Measurements from ENCODE around the gene TAF6L. TPM values are rescaled to one million over a fixed set of nuclear protein-coding genes. Genes with fewer than 3 reads are reported as not detected.

The TAF6L gene
- total RNA-seq, 1 experiment from 2014 or later: 22.9 TPM

DNA sequence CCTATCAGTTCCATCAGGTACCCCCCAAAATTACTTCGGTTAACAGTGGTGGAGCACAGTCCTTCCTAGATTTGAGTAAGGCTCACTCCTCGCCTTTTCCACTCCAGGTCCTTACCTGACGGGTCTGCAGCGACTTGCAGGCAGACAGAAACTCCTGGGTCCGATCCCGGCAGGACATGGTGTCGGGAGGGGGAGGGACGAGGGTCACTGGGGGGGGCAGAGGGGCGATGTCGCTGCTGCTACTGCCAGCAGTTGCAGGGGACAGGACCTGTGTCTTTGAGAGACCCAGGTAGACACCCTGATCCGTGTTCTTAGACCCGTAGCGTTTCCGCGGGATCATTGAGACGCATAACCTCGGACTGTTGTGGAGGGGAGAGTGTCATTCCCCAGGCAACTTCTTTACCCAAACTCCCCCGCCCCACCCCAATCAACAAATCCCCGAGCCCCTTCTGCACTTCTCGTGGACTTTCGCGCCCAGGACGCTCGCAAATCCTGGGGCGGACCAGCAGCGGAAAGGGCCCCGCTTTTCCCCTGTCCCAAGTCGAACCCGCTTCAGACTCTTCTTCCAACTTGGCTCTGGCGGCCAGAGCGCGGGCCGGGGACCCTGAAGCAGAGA lies 59.8 kb downstream of the TAF6L start:
- H3K9me3 ChIP-seq: no peaks in the 10 kb centered on the region
- H3K36me3 ChIP-seq: peaks cover 66% of the 10 kb centered on the region
- DNase-seq: peak; percentile 4
- H3K27me3 ChIP-seq: no peaks in the 10 kb centered on the region
- H3K4me3 ChIP-seq: peak overlapping the region; percentile 98

GRCh38 chr11:62831520-62832335 lies 60.5 kb downstream of the TAF6L start, which contains the start of gene STX5:
Gene STX5, minus strand, starts transcription at chr11:62832051. Its CDS starts 808 bp downstream, at chr11:62831243.
- DNase-seq: peak; percentile 97
- Histone ChIP-seq H3K4me3 (peak within 1 kb of the TSS; percentile 98), H3K9me3 (no peaks in the 10 kb centered on the region), H3K36me3 (peaks cover 69% of the 10 kb centered on the region), H3K27me3 (no peaks in the 10 kb centered on the region)

DNA sequence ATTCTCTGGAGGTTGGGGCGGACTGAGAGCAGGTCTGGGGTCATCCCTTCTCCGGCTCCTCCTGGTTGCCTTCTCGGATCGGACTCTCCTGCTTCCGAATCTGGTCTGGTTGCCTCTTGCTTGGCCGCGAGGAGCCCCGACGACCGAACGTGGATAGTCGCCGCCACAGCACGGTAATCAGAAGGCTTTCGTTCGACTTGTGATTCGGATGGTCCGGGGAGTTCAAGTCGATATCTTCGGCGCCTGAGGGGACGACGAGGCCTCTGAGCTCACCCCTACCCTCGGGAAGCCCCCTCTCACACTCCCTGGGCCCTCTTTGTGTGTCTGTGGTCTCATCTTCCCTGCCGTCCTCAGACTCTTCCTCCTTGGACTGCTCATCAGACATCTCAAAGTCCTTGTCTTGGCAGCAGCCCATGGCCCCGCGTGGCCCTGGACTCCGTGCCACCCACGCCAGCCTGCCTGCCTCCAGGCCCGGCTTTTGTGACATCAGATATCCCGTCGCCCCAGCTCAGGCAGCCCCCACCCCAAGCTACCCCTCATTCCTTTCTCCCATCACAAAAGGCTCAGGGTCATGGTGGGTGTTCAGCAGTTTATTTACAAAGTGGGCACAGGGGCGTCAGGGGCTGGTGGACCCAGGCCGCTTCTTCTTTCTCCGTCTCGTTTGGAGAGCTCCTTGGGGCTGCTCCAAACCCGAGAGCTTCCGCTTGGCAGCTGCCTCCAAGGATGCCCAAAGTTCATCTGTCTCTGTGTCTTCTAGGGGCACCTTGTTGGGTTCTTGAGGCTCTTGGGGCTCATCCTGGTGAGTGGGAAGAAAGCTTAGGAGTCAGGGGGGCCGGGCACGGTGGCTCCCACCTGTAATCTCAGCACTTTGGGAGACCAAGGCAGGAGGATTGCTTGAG lies 61.4 kb downstream of the TAF6L start, which contains the start of gene TEX54:
TEX54 (minus strand) TSS at position 506 of the 899 bp plus-strand sequence.
- H3K4me3 ChIP-seq: peak within 1 kb of the TSS; percentile 98
- no peaks in the 10 kb centered on the region for H3K9me3 ChIP-seq
- no peaks in the 10 kb centered on the region for H3K27me3 ChIP-seq
- DNase-seq: peak; percentile 38
- peaks cover 63% of the 10 kb centered on the region for H3K36me3 ChIP-seq

DNA sequence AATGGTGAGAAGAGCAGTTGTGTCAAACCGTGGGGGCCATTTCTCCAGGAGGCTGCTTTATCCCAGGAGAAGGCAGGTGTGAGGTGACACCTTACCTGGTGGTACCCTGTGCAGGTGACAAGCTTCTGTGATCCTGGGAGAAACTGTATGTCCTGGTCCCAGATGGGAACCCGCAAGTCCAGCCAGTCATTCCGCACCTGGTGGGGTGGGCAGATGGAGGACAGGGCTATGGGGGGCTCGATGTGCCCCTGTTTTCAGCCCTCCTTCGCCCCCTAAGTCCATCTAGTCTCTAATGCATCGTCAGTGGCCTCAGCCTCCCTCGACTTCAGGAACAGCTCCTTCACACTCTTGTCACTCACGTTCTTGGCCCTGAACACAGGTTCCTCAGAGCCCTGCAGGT lies 64.1 kb downstream of the TAF6L start:
- DNase-seq: no peak
- Histone ChIP-seq H3K36me3 (peaks cover 46% of the 10 kb centered on the region), H3K4me3 (no peak overlapping the region), H3K27me3 (no peaks in the 10 kb centered on the region), H3K9me3 (no peaks in the 10 kb centered on the region)

Other genes starting within 250 kb of the TAF6L start
- 110 and 122 TPM in 2 replicates for gene AHNAK, start 224.6 kb upstream of the TAF6L start, total RNA-seq (2014; rRNA removed; shearing (Covaris generic); ENCODE audit: low replicate concordance)
- gene EEF1G, start 197.5 kb upstream of the TAF6L start, total RNA-seq (2014; rRNA removed; shearing (Covaris generic); ENCODE audit: low replicate concordance): 2,571 and 3,577 TPM in 2 replicates
- gene TUT1, start 179.9 kb upstream of the TAF6L start, total RNA-seq (2014; rRNA removed; shearing (Covaris generic); ENCODE audit: low replicate concordance): 11.1 and 20.3 TPM in 2 replicates
- 84.9 and 117 TPM in 2 replicates for gene MTA2, start 169.5 kb upstream of the TAF6L start, total RNA-seq (2014; rRNA removed; shearing (Covaris generic); ENCODE audit: low replicate concordance)
- gene EML3, start 158.6 kb upstream of the TAF6L start, total RNA-seq (2014; rRNA removed; shearing (Covaris generic); ENCODE audit: low replicate concordance): 18.1 and 20.9 TPM in 2 replicates
- gene ROM1, start 158.1 kb upstream of the TAF6L start, total RNA-seq (2014; rRNA removed; shearing (Covaris generic); ENCODE audit: low replicate concordance): 2.5 and 8.5 TPM in 2 replicates
- gene B3GAT3, start 149.4 kb upstream of the TAF6L start, total RNA-seq (2014; rRNA removed; shearing (Covaris generic); ENCODE audit: low replicate concordance): 24.6 and 32.9 TPM in 2 replicates
- 496 and 667 TPM in 2 replicates for gene GANAB, start 124.8 kb upstream of the TAF6L start, total RNA-seq (2014; rRNA removed; shearing (Covaris generic); ENCODE audit: low replicate concordance)
- gene INTS5, start 118.1 kb upstream of the TAF6L start, total RNA-seq (2014; rRNA removed; shearing (Covaris generic); ENCODE audit: low replicate concordance): 8.0 and 22.8 TPM in 2 replicates
- 64.8 and 73.5 TPM in 2 replicates for gene C11orf98, start 106.2 kb upstream of the TAF6L start, total RNA-seq (2014; rRNA removed; shearing (Covaris generic); ENCODE audit: low replicate concordance)
- 10.9 and 14.9 TPM in 2 replicates for gene CSKMT, start 106.1 kb upstream of the TAF6L start, total RNA-seq (2014; rRNA removed; shearing (Covaris generic); ENCODE audit: low replicate concordance)
- gene UQCC3, start 99.7 kb upstream of the TAF6L start, total RNA-seq (2014; rRNA removed; shearing (Covaris generic); ENCODE audit: low replicate concordance): 16.4 and 22.2 TPM in 2 replicates
- 4.7 and 9.8 TPM in 2 replicates for gene LBHD1, start 99.1 kb upstream of the TAF6L start, total RNA-seq (2014; rRNA removed; shearing (Covaris generic); ENCODE audit: low replicate concordance)
- gene UBXN1, start 92.3 kb upstream of the TAF6L start, total RNA-seq (2014; rRNA removed; shearing (Covaris generic); ENCODE audit: low replicate concordance): 85.5 and 147 TPM in 2 replicates
- gene LRRN4CL, start 81.9 kb upstream of the TAF6L start, total RNA-seq (2014; rRNA removed; shearing (Covaris generic); ENCODE audit: low replicate concordance): 1.4 and 2.3 TPM in 2 replicates
- gene BSCL2, start 64.0 kb upstream of the TAF6L start, total RNA-seq (2014; rRNA removed; shearing (Covaris generic); ENCODE audit: low replicate concordance): 57.4 and 185 TPM in 2 replicates
- not detected in 2 replicates for gene GNG3, start 63.7 kb upstream of the TAF6L start, total RNA-seq (2014; rRNA removed; shearing (Covaris generic); ENCODE audit: low replicate concordance)
- gene HNRNPUL2, start 43.9 kb upstream of the TAF6L start, total RNA-seq (2014; rRNA removed; shearing (Covaris generic); ENCODE audit: low replicate concordance): 2.1 and 4.5 TPM in 2 replicates
- 31.8 and 42.3 TPM in 2 replicates for gene TTC9C, start 42.9 kb upstream of the TAF6L start, total RNA-seq (2014; rRNA removed; shearing (Covaris generic); ENCODE audit: low replicate concordance)
- gene ZBTB3, start 17.2 kb upstream of the TAF6L start, total RNA-seq (2014; rRNA removed; shearing (Covaris generic); ENCODE audit: low replicate concordance): 8.5 and 19.1 TPM in 2 replicates
- 77.9 and 85.4 TPM in 2 replicates for gene POLR2G, start 9.8 kb upstream of the TAF6L start, total RNA-seq (2014; rRNA removed; shearing (Covaris generic); ENCODE audit: low replicate concordance)
- 27.5 and 46.6 TPM in 2 replicates for gene TMEM179B, start 16.0 kb downstream of the TAF6L start, total RNA-seq (2014; rRNA removed; shearing (Covaris generic); ENCODE audit: low replicate concordance)
- gene TMEM223, start 20.6 kb downstream of the TAF6L start, total RNA-seq (2014; rRNA removed; shearing (Covaris generic); ENCODE audit: low replicate concordance): 13.8 and 32.0 TPM in 2 replicates
- 5.4 and 15.6 TPM in 2 replicates for gene NXF1, start 34.0 kb downstream of the TAF6L start, total RNA-seq (2014; rRNA removed; shearing (Covaris generic); ENCODE audit: low replicate concordance)
- gene STX5, start 60.7 kb downstream of the TAF6L start, total RNA-seq (2014; rRNA removed; shearing (Covaris generic); ENCODE audit: low replicate concordance): 28.0 and 42.3 TPM in 2 replicates
- not detected in 2 replicates for gene TEX54, start 61.4 kb downstream of the TAF6L start, total RNA-seq (2014; rRNA removed; shearing (Covaris generic); ENCODE audit: low replicate concordance)
- gene WDR74, start 68.2 kb downstream of the TAF6L start, total RNA-seq (2014; rRNA removed; shearing (Covaris generic); ENCODE audit: low replicate concordance): 135 and 139 TPM in 2 replicates
- 545 and 579 TPM in 2 replicates for gene SLC3A2, start 109.5 kb downstream of the TAF6L start, total RNA-seq (2014; rRNA removed; shearing (Covaris generic); ENCODE audit: low replicate concordance)
- 0.22 and 1.3 TPM in 2 replicates for gene CHRM1, start 150.0 kb downstream of the TAF6L start, total RNA-seq (2014; rRNA removed; shearing (Covaris generic); ENCODE audit: low replicate concordance)
- gene SLC22A6, start 213.6 kb downstream of the TAF6L start, total RNA-seq (2014; rRNA removed; shearing (Covaris generic); ENCODE audit: low replicate concordance): not detected in 2 replicates
- not detected in 2 replicates for gene SLC22A8, start 244.4 kb downstream of the TAF6L start, total RNA-seq (2014; rRNA removed; shearing (Covaris generic); ENCODE audit: low replicate concordance)

Measured in MG63 (cell line).